Neural progenitor cell (in vitro differentiated cells): ENCODE data around the gene CDC42BPG. TPM values are rescaled to one million over a fixed set of nuclear protein-coding genes. Genes with fewer than 3 reads are reported as not detected.

ENCODE experiments used
- DNase-seq: peaks from one replicate; pipeline ENCODE4 v3.0.0-alpha.2; 2016; ENCODE audit warnings: low spot score
- H2AFZ ChIP-seq: fragments of 200-600 bp; sonication (generic); replicated peaks from 2 replicates; pipeline ENCODE4 v1.6.1; 2016; ENCODE audit warnings: antibody characterized with exemption
- H3F3A ChIP-seq: fragments of 200-600 bp; sonication (generic); 2 replicates; pipeline ENCODE4 v1.6.1; 2016; ENCODE audit warnings: antibody characterized with exemption, low read depth
- H3K27ac ChIP-seq: fragments of 200-600 bp; sonication (generic); 2 replicates; pipeline ENCODE4 v1.5.1; 2016; ENCODE audit warnings: mild to moderate bottlenecking
- H3K27me3 ChIP-seq: fragments of 200-600 bp; sonication (generic); 2 replicates; pipeline ENCODE4 v1.6.1; 2016; ENCODE audit warnings: mild to moderate bottlenecking, moderate library complexity
- H3K36me3 ChIP-seq: fragments of 200-600 bp; sonication (generic); 2 replicates; pipeline ENCODE4 v1.5.1; 2016
- H3K4me1 ChIP-seq: fragments of 200-600 bp; sonication (generic); 2 replicates; pipeline ENCODE4 v1.6.1; 2016; ENCODE audit warnings: mixed run types
- H3K4me2 ChIP-seq: fragments of 200-600 bp; sonication (generic); 2 replicates; pipeline ENCODE4 v1.6.1; 2016
- H3K4me3 ChIP-seq: fragments of 200-600 bp; sonication (generic); 2 replicates; pipeline ENCODE4 v1.5.1; 2016
- H3K79me2 ChIP-seq: fragments of 200-600 bp; sonication (generic); 2 replicates; pipeline ENCODE4 v1.6.1; 2016; ENCODE audit warnings: low read depth
- H3K9ac ChIP-seq: fragments of 200-600 bp; sonication (generic); 2 replicates; pipeline ENCODE4 v1.6.1; 2016
- H3K9me3 ChIP-seq: fragments of 200-600 bp; sonication (generic); 2 replicates; pipeline ENCODE4 v1.5.1; 2016; ENCODE audit warnings: low read depth
- H4K20me1 ChIP-seq: fragments of 200-600 bp; sonication (generic); 2 replicates; pipeline ENCODE4 v1.6.1; 2016; ENCODE audit warnings: low read depth
- H3K27ac Mint-ChIP-seq: 3 replicates; pipeline ENCODE4 v1.8.0; 2021; ENCODE audit warnings: mixed read lengths
- H3K27me3 Mint-ChIP-seq: 2 replicates; pipeline ENCODE4 v1.8.0; 2022; ENCODE audit warnings: low read depth, mild to moderate bottlenecking, inconsistent platforms, moderate library complexity, mixed read lengths; ENCODE audit not compliant: insufficient read depth
- H3K36me3 Mint-ChIP-seq: 3 replicates; pipeline ENCODE4 v1.8.0; 2021; ENCODE audit warnings: mixed read lengths
- H3K4me1 Mint-ChIP-seq: 3 replicates; pipeline ENCODE4 v1.8.0; 2021; ENCODE audit warnings: mixed read lengths
- H3K4me3 Mint-ChIP-seq: 3 replicates; pipeline ENCODE4 v1.8.0; 2021; ENCODE audit warnings: mild to moderate bottlenecking, moderate library complexity, mixed read lengths
- H3K9me3 Mint-ChIP-seq: 3 replicates; pipeline ENCODE4 v1.8.0; 2020; ENCODE audit warnings: mixed read lengths
- EZH2 ChIP-seq: fragments of 200-600 bp; sonication (generic); IDR thresholded peaks from 2 replicates; pipeline ENCODE4 v1.6.1; 2017; ENCODE audit warnings: antibody characterized with exemption, mild to moderate bottlenecking, moderate library complexity
- EZH2phosphoT487 ChIP-seq: fragments of 200-600 bp; sonication (generic); IDR thresholded peaks from 2 replicates; pipeline ENCODE4 v1.6.1; 2017; ENCODE audit warnings: antibody characterized with exemption
- total RNA-seq: library from RNA; depleted of rRNA; stranded (reverse); fragments of >200 nt; gene quantifications from 2 replicates; pipeline ENCODE4 v1.2.3, GENCODE V29; 2015; ENCODE audit warnings: low replicate concordance
- TF ChIP-seq, protein P1 (sequence below): fragments of 200-600 bp; sonication (generic); IDR thresholded peaks from 2 replicates; pipeline ENCODE4 v1.5.1; 2017; ENCODE audit warnings: antibody characterized with exemption, mild to moderate bottlenecking

The CDC42BPG gene
- total RNA-seq, 1 donor from 2014 or later: 0.62 TPM

DNA sequence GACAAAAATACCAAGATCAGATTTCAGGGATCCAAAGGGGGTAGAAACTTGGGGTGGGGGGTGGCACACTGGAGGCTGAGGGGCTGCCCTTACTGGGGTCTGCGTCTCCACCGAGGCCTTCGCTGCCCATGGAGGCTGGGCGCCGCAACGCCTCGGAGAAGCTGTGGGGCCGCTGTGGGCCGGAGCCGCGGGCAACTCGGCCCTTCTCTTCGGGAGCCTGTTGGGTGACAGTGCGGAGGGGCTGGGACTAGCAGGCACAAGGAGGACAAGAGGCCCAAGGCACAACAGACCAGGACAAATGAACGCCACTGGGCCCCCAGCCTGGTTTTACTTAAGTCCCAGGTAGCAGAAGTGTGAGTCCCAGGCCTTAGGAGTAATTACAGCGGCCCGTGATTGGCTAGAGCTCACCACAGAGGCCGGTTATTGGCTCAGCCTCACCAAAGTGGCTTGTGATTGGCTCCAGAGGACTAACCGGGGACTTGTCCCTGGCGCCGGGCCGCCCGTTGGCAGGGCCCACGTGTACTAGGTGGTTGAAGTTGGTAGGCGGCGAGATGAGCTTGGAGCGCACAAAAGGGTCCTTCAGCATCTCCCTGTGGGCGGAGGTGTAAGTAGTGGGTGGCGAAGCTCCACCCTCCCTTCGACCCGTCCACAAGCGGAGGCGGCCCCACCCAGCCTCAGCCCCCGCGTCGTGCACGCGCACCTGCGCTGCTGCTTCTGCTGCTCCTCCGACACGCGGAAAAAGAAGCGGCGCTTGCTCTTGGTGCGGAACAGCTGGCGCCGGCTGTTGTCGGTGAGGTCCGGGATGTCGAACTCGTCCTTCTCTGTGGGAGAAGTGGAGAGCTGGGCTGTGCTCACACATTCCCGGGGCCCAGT lies 17.6 kb downstream of the CDC42BPG start:
- TF ChIP-seq EZH2: no peak
- TF ChIP-seq, protein P1, sequence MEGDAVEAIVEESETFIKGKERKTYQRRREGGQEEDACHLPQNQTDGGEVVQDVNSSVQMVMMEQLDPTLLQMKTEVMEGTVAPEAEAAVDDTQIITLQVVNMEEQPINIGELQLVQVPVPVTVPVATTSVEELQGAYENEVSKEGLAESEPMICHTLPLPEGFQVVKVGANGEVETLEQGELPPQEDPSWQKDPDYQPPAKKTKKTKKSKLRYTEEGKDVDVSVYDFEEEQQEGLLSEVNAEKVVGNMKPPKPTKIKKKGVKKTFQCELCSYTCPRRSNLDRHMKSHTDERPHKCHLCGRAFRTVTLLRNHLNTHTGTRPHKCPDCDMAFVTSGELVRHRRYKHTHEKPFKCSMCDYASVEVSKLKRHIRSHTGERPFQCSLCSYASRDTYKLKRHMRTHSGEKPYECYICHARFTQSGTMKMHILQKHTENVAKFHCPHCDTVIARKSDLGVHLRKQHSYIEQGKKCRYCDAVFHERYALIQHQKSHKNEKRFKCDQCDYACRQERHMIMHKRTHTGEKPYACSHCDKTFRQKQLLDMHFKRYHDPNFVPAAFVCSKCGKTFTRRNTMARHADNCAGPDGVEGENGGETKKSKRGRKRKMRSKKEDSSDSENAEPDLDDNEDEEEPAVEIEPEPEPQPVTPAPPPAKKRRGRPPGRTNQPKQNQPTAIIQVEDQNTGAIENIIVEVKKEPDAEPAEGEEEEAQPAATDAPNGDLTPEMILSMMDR: no peak
- TF ChIP-seq EZH2phosphoT487: no peak
- no peaks in the 10 kb centered on the region for H4K20me1 ChIP-seq
- Mint-ChIP-seq H3K27me3 (peaks cover 6% of the 10 kb centered on the region), H3K4me1 (peaks cover 5% of the 10 kb centered on the region), H3K4me3 (peak overlapping the region; percentile 41), H3K36me3 (no peaks in the 10 kb centered on the region), H3K27ac (peak overlapping the region; percentile 78), H3K9me3 (no peaks in the 10 kb centered on the region)
- H3K36me3 ChIP-seq: no peaks in the 10 kb centered on the region
- no peak overlapping the region for H3K27ac ChIP-seq
- H3K9ac ChIP-seq: no peak overlapping the region
- peaks cover under 1% of the 10 kb centered on the region for H3F3A ChIP-seq
- H3K9me3 ChIP-seq: no peaks in the 10 kb centered on the region
- no peak overlapping the region for H2AFZ ChIP-seq
- no peak overlapping the region for H3K4me3 ChIP-seq
- H3K79me2 ChIP-seq: no peaks in the 10 kb centered on the region
- DNase-seq: no peak
- H3K4me1 ChIP-seq: no peaks in the 10 kb centered on the region
- no peak overlapping the region for H3K4me2 ChIP-seq
- no peaks in the 10 kb centered on the region for H3K27me3 ChIP-seq

DNA sequence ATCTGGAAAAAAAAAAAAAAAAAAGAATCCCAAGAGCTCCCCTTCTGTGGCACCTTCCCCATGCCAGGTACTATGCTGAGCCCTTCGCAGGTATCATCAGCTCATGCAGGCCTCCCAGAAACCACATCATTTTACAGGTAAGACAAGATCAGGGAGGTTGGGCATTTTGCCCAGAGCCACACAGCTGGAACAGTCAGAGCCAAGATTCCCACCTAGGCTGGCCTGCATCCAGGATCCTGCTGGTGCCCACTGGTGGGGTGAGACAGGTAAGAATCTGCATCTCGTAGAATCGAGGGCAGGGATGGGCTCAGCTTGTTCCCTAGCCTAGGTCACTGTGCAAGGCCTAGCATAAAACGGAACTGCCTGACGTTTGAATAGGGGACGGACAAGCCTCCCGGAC lies 18.4 kb downstream of the CDC42BPG start:
- H3K9me3 Mint-ChIP-seq: no peaks in the 10 kb centered on the region
- peak overlapping the region; percentile 78 for H3K27ac Mint-ChIP-seq
- H3K9ac ChIP-seq: no peak overlapping the region
- no peaks in the 10 kb centered on the region for H3K4me1 ChIP-seq
- H3K36me3 ChIP-seq: no peaks in the 10 kb centered on the region
- no peaks in the 10 kb centered on the region for H3K79me2 ChIP-seq
- no peak overlapping the region for H3K4me3 Mint-ChIP-seq
- H3K27me3 Mint-ChIP-seq: peaks cover 6% of the 10 kb centered on the region
- H3K36me3 Mint-ChIP-seq: no peaks in the 10 kb centered on the region
- no peak overlapping the region for H2AFZ ChIP-seq
- H3K4me1 Mint-ChIP-seq: peaks cover 5% of the 10 kb centered on the region
- H3K4me2 ChIP-seq: no peak overlapping the region
- no peaks in the 10 kb centered on the region for H4K20me1 ChIP-seq
- DNase-seq: no peak
- peaks cover 2% of the 10 kb centered on the region for H3F3A ChIP-seq
- H3K27me3 ChIP-seq: no peaks in the 10 kb centered on the region
- no peak overlapping the region for H3K4me3 ChIP-seq
- TF ChIP-seq EZH2 (no peak), EZH2phosphoT487 (no peak)
- TF ChIP-seq, protein P1: no peak
- no peak overlapping the region for H3K27ac ChIP-seq
- H3K9me3 ChIP-seq: no peaks in the 10 kb centered on the region

DNA sequence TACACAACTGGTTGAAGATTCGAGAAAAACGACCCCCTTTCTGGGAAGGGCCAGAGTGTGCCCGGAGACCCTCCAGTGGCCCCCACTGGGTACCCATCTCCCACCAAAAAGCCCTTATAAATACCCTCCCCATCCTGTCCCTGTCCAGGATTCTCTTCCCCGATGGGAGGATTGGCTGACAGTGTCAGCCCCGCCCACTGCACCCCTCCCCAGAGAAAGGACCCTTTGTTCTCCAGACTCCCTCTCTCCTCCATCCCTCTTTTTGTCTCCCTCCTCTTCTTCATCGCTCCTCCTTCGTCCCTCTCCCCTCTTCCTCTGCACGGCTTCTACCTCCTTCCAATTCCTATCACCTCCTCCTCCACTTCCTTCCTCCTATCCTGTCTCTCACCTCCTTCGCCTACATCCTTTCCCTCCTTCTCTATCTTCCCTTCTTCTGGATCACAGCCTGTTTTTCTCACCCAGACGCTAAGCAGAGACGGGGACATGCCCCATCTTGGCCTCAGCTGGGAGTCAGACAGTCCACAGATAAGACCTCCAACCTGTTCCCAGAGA lies 20.8 kb downstream of the CDC42BPG start:
- no peaks in the 10 kb centered on the region for H3K79me2 ChIP-seq
- DNase-seq: no peak
- H3K36me3 ChIP-seq: no peaks in the 10 kb centered on the region
- H3K9me3 ChIP-seq: no peaks in the 10 kb centered on the region
- no peak overlapping the region for H3K27ac ChIP-seq
- peaks cover 6% of the 10 kb centered on the region for H3K27me3 Mint-ChIP-seq
- H3K9me3 Mint-ChIP-seq: no peaks in the 10 kb centered on the region
- H3K9ac ChIP-seq: no peak overlapping the region
- H3K4me3 Mint-ChIP-seq: no peak overlapping the region
- H3K4me3 ChIP-seq: no peak overlapping the region
- peak overlapping the region; percentile 4 for H3K27ac Mint-ChIP-seq
- H3K36me3 Mint-ChIP-seq: no peaks in the 10 kb centered on the region
- H3K4me1 Mint-ChIP-seq: peaks cover 2% of the 10 kb centered on the region
- no peaks in the 10 kb centered on the region for H4K20me1 ChIP-seq
- TF ChIP-seq, protein P1: no peak
- no peak for TF ChIP-seq EZH2phosphoT487
- TF ChIP-seq EZH2: no peak
- H3K4me1 ChIP-seq: no peaks in the 10 kb centered on the region
- H3K4me2 ChIP-seq: no peak overlapping the region
- peaks cover 2% of the 10 kb centered on the region for H3F3A ChIP-seq
- no peaks in the 10 kb centered on the region for H3K27me3 ChIP-seq
- no peak overlapping the region for H2AFZ ChIP-seq
